ENCODE data around the gene LAPTM5. TPM values are rescaled to one million over a fixed set of nuclear protein-coding genes. Genes with fewer than 3 reads are reported as not detected.
"Not testable (repeated sequence)": the region's sequence is repeated elsewhere in the genome, so short reads cannot be mapped to it uniquely, and the experiment has no call there.

Gene LAPTM5
- total RNA-seq, 2 donors from 2014 or later = 14.9 to 39.1 TPM

DNA sequence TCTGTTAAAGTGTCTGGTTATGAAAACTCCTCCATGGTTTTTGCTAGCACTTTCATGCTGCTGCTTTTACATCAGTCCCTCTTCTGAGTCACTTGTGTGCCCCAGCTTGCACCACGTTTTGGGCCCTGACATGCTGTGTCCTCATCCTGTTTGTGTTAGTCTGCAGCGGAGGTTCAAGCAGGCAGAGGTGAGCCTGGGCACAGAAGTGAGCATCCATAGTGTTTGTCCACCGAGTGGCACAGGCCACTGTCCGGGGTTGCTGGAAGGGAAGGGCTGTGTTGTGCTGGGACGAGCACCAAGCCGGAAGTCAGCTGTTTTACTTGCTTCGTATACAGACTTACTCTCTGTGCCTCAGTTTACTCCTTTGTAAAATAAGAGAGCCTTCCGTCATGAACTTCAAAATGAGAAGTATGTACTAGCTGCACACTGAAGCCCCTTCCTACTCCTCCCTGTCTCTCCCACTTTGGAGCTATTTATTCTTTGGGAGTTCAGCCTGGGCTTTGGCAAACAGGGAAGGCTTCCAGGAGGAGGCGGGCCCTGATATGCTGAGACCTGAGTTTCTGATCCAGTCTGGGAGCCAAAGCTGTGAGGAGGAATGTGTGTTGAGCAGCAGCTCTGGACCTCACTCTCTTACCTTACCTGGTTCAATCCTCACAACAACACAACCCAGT lies 10.7 kb upstream of the LAPTM5 start:
- no peak for DNase-seq (ENCODE audit: low spot score)
- Histone ChIP-seq H3K27ac (no peak overlapping the region), H3K4me1 (replicated peaks) (no peaks in the 10 kb centered on the region), H3K4me3 (no peak overlapping the region), H3K36me3 (no peaks in the 10 kb centered on the region), H3K9me3 (no peaks in the 10 kb centered on the region), H3K27me3 (replicated peaks; ENCODE audit: insufficient read depth) (no peaks in the 10 kb centered on the region)
- WGBS = 91% methylated on average over 9 of the region's 9 CpGs
- TF ChIP-seq, protein P1, sequence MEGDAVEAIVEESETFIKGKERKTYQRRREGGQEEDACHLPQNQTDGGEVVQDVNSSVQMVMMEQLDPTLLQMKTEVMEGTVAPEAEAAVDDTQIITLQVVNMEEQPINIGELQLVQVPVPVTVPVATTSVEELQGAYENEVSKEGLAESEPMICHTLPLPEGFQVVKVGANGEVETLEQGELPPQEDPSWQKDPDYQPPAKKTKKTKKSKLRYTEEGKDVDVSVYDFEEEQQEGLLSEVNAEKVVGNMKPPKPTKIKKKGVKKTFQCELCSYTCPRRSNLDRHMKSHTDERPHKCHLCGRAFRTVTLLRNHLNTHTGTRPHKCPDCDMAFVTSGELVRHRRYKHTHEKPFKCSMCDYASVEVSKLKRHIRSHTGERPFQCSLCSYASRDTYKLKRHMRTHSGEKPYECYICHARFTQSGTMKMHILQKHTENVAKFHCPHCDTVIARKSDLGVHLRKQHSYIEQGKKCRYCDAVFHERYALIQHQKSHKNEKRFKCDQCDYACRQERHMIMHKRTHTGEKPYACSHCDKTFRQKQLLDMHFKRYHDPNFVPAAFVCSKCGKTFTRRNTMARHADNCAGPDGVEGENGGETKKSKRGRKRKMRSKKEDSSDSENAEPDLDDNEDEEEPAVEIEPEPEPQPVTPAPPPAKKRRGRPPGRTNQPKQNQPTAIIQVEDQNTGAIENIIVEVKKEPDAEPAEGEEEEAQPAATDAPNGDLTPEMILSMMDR (IDR thresholded peaks at IDR 0.05) = no peak
- TF ChIP-seq POLR2A (IDR thresholded peaks at IDR 0.05) (no peak), POLR2AphosphoS5 (IDR thresholded peaks at IDR 0.05) (no peak)
- intact Hi-C loops (cut with DNase I) = no loop called here

DNA sequence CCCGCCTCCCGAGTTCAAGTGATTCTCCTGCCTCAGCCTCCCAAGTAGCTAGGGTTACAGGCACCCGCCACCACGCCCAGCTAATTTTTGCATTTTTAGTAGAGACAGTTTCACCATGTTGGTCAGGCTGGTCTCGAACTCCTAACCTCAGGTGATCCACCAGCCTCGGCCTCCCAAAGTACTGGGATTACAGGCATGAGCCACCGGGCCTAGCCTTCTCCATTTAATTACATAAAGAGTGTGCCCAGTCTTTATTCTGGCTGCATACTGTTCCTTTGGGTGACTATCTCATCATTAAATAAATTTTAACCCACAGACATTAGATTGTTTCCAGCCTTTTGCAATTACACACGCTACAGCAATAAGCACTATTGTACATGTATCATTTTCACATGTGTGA lies 9.4 kb upstream of the LAPTM5 start:
- H3K4me3 ChIP-seq; intact Hi-C loops (cut with DNase I); H3K27ac ChIP-seq; H3K4me1 ChIP-seq (replicated peaks); DNase-seq (ENCODE audit: low spot score); H3K36me3 ChIP-seq; H3K27me3 ChIP-seq (replicated peaks; ENCODE audit: insufficient read depth); H3K9me3 ChIP-seq: not testable (repeated sequence)
- 93% methylated on average over 8 of the region's 8 CpGs for WGBS

DNA sequence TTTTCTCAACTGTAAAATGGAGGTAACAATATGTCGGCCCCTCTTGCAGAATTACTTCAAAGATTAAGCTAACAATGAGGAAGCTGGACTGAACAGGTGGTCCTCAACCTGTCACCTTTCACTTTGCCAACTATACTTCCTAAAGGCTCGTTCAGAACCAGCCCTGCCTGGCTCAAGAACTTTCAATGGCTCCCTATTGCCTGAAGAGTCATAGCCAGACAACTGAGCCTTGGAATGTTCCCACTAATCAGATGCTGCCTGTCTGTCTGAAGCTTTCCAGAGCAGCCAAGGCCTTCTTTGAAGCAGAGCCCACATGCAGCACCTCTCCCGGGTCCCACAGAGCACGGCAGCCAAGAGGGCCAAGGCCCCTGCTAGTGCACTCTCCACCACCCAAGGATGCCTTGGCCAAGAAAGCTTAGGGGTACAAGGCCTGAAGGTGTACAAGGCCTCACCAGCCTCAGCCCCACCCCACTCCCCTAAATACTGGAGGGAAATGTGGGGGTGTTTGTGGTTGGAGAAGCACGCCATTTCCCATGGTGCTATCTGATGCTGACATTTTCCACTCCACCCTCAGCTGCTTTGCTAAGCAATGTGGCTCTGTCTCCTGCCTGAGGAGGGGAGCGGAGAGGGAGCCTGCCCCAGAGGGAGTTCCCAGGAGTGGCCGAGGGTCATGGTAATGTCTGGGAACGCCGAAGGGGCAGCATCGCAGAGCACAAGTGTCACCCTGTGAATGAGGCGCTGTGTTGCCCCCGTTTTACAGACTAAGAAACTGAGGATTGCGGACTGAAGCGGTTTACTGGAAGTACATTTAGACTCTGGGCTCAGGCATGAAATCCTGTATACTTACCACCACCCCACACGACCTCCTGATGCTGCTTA lies 8.2 kb upstream of the LAPTM5 start:
- no peak for DNase-seq (ENCODE audit: low spot score)
- no peak overlapping the region for H3K4me3 ChIP-seq
- no peaks in the 10 kb centered on the region for H3K4me1 ChIP-seq (replicated peaks)
- intact Hi-C loops (cut with DNase I) = no loop called here
- no peaks in the 10 kb centered on the region for H3K36me3 ChIP-seq
- 94% methylated on average over 15 of the region's 15 CpGs for WGBS
- no peaks in the 10 kb centered on the region for H3K27me3 ChIP-seq (replicated peaks; ENCODE audit: insufficient read depth)
- no peaks in the 10 kb centered on the region for H3K9me3 ChIP-seq
- no peak overlapping the region for H3K27ac ChIP-seq
- TF ChIP-seq POLR2AphosphoS5 (IDR thresholded peaks at IDR 0.05) (no peak), POLR2A (IDR thresholded peaks at IDR 0.05) (no peak)
- TF ChIP-seq, protein P1 (IDR thresholded peaks at IDR 0.05) = no peak

DNA sequence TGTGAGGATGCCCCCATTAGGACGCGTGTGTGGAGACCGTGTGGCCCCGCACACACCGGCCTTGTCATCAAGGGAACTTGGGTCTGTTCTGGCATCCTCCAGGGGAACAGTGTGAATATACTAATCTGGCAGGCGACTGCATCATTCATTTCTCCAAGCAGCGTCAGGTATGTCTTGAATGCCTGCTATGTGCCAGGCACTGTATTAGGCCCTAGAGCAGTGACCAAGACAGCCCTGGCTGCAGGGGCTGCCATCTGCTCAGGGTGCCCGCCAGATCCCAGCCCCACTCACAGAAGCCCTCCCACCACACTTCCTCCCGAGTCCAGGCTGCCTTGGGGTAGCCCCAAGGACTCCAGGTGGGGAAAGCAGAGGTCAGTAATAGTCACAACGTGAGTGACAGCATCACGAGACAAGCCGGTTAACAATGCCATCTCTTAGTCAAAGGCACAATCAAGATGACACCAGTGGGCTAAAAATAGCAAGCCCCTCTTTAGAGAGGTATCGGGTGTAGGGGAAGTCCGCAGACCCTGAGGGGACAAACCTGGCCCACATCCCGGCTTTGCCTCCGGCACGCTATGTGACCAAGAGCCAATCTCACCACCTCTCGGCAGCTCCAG lies 7.5 kb upstream of the LAPTM5 start:
- Histone ChIP-seq H3K4me1 (replicated peaks) (no peaks in the 10 kb centered on the region), H3K36me3 (no peaks in the 10 kb centered on the region), H3K27me3 (replicated peaks; ENCODE audit: insufficient read depth) (no peaks in the 10 kb centered on the region), H3K4me3 (no peak overlapping the region), H3K9me3 (no peaks in the 10 kb centered on the region), H3K27ac (no peak overlapping the region)
- 91% methylated on average over 18 of the region's 18 CpGs for WGBS
- DNase-seq (ENCODE audit: low spot score) = no peak
- intact Hi-C loops (cut with DNase I) = loop anchor here (5.0 kb wide), 1 partner anchor 38 kb away; no protein-coding TSS in a partner anchor
- TF ChIP-seq POLR2AphosphoS5 (IDR thresholded peaks at IDR 0.05) (no peak), POLR2A (IDR thresholded peaks at IDR 0.05) (no peak)
- TF ChIP-seq, protein P1 (IDR thresholded peaks at IDR 0.05) = no peak

DNA sequence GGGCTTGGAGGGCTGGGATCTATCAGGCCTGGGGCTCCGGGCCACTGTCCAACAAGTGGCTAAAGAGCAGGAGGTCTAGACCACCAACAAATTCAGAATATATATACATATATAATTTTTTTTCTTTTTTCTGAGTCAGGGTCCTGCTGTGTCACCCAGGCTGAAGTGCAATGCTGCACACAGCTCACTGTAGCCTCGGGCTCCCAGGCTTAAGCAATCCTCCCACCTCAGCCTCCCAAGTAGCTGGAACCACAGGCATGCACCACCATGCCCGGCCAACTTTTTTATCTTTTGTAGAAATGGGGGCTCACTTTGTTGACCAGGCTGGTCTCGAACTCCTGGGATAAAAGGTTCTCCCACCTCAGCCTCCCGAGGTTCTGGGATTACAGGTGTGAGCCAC lies 6.8 kb upstream of the LAPTM5 start:
- no peaks in the 10 kb centered on the region for H3K4me1 ChIP-seq (replicated peaks)
- H3K4me3 ChIP-seq = no peak overlapping the region
- TF ChIP-seq POLR2AphosphoS5 (IDR thresholded peaks at IDR 0.05) (no peak), POLR2A (IDR thresholded peaks at IDR 0.05) (no peak)
- TF ChIP-seq, protein P1 (IDR thresholded peaks at IDR 0.05) = no peak
- 95% methylated on average over 5 of the region's 5 CpGs for WGBS
- intact Hi-C loops (cut with DNase I) = loop anchor here (5.0 kb wide), 1 partner anchor 37 kb away; no protein-coding TSS in a partner anchor
- H3K9me3 ChIP-seq = no peaks in the 10 kb centered on the region
- no peak overlapping the region for H3K27ac ChIP-seq
- DNase-seq (ENCODE audit: low spot score) = no peak
- H3K27me3 ChIP-seq (replicated peaks; ENCODE audit: insufficient read depth) = no peaks in the 10 kb centered on the region
- H3K36me3 ChIP-seq = no peaks in the 10 kb centered on the region

Data from prostate gland (tissue), 2 donors.